SK-N-MC (cell line): ENCODE measurements around the gene KRT75.

Experiments used
- EZH2 ChIP-seq: fragments of 200-600 bp; sonication (generic); IDR thresholded peaks from one replicate; pipeline ENCODE4 v1.6.1; 2017; ENCODE audit warnings: antibody characterized with exemption
- FOXP2 ChIP-seq: optimal IDR thresholded peaks from 2 replicates; pipeline ENCODE3; 2011; ENCODE audit warnings: mild to moderate bottlenecking, moderate library complexity; ENCODE audit not compliant: insufficient read depth; ENCODE audit errors: extremely low read length, control extremely low read depth
- POLR2AphosphoS5 ChIP-seq: IDR thresholded peaks from 2 replicates; pipeline ENCODE4 v1.6.1; 2012; ENCODE audit warnings: mild to moderate bottlenecking, low read depth, low read length, borderline replicate concordance

DNA sequence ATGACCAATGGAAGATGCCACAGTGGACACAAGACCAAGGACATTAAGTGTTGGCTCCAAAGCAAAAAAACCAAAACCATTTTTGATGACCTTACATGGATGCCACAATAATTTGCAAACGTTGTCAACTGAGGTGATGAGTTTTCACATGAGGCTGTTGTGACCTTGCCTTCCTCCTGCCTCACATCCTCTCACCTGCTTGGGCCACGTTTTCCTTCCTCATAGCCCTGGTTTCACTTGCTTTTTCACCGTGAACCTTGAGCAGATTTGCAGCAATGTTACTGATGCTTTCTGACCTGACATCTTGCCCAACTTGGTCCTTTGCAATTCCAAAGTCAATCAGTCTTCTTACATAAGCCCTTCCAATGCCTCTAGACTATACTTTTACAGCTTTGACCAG, 14.1 kb upstream of the KRT75 start:
- no peak for TF ChIP-seq POLR2AphosphoS5
- TF ChIP-seq EZH2: no peak
- TF ChIP-seq FOXP2: no peak
